SW480 (cell line): ENCODE data around the gene TRIM39.
A peak's percentile ranks its signal among the peaks of the same experiment; 100 is the strongest.
"Not testable (repeated sequence)": the region's sequence is repeated elsewhere in the genome, so short reads cannot be mapped to it uniquely, and the experiment has no call there.

ENCODE experiments used
- DNase-seq: peaks from one replicate; pipeline ENCODE4 v3.0.0-alpha.2; 2016; ENCODE audit warnings: low spot score

TRIM39 gene

GRCh38 chr6:30326526-30327231, at the start of gene TRIM39:
Gene TRIM39 (plus strand): TSS chr6:30326927. CDS start chr6:30329318, 2,391 bp downstream.
- DNase-seq = peak; percentile 77

GRCh38 chr6:30280988-30281387, 45.7 kb upstream of the TRIM39 start:
- not testable (repeated sequence) for DNase-seq

GRCh38 chr6:30282522-30282921, 44.2 kb upstream of the TRIM39 start:
- no peak for DNase-seq

GRCh38 chr6:30283761-30284160, 43.0 kb upstream of the TRIM39 start:
- no peak for DNase-seq

- no peak for DNase-seq
These were observed 39.6 kb upstream of the TRIM39 start for GRCh38 chr6:30287139-30287538.

- no peak for DNase-seq
These were observed 30.9 kb upstream of the TRIM39 start for GRCh38 chr6:30295837-30296236.

- no peak for DNase-seq
These were observed 22.7 kb upstream of the TRIM39 start for GRCh38 chr6:30304002-30304401.

GRCh38 chr6:30311101-30311500, 15.6 kb upstream of the TRIM39 start:
- no peak for DNase-seq

- DNase-seq = no peak
These were observed 15.1 kb upstream of the TRIM39 start for GRCh38 chr6:30311671-30312070.

- DNase-seq = no peak
These were observed 14.5 kb upstream of the TRIM39 start for GRCh38 chr6:30312266-30312665.

- DNase-seq = no peak
These were observed 13.9 kb upstream of the TRIM39 start for GRCh38 chr6:30312676-30313321.

- no peak for DNase-seq
These were observed 11.6 kb upstream of the TRIM39 start for GRCh38 chr6:30315156-30315555.

GRCh38 chr6:30317913-30318589, 8.7 kb upstream of the TRIM39 start:
- no peak for DNase-seq

GRCh38 chr6:30319146-30319835, 7.4 kb upstream of the TRIM39 start:
- DNase-seq = no peak

- peak; percentile 5 for DNase-seq
These were observed 4.9 kb upstream of the TRIM39 start for GRCh38 chr6:30321692-30322388.

GRCh38 chr6:30322527-30323501, 3.9 kb upstream of the TRIM39 start:
- DNase-seq = no peak

GRCh38 chr6:30323806-30324205, 2.9 kb upstream of the TRIM39 start:
- no peak for DNase-seq

- DNase-seq = no peak
These were observed 1.4 kb upstream of the TRIM39 start for GRCh38 chr6:30325150-30325872.

- peak; percentile 77 for DNase-seq
These were observed 728 bp upstream of the TRIM39 start for GRCh38 chr6:30325873-30326525.
